Bronchial epithelial cell (primary cell): ENCODE measurements around the gene CYP46A1. TPM values are rescaled to one million over a fixed set of nuclear protein-coding genes. Genes with fewer than 3 reads are reported as not detected.

Source experiments
- DNase-seq: peaks from one replicate; pipeline ENCODE4 v3.0.0-alpha.2; 2010; ENCODE audit warnings: low read depth
- FAIRE-seq: peaks from 2 replicates; lab custom pipeline; 2011; peaks lifted over from hg19 to GRCh38; lab: Jason Lieb, UNC
- H3K27me3 ChIP-seq: 2 replicates; pipeline ENCODE4 v1.5.1; 2011; ENCODE audit warnings: low read length; ENCODE audit not compliant: control insufficient read depth, insufficient read depth
- H3K36me3 ChIP-seq: 2 replicates; pipeline ENCODE4 v1.5.1; 2011; ENCODE audit warnings: low read length; ENCODE audit not compliant: control insufficient read depth, insufficient read depth
- H3K4me3 ChIP-seq: 2 replicates; pipeline ENCODE4 v1.5.1; 2011; ENCODE audit warnings: mild to moderate bottlenecking, low read depth, low read length, control low read depth
- total RNA-seq: library from RNA; depleted of rRNA; stranded (reverse); fragments of >200 nt; gene quantifications from 2 replicates; pipeline ENCODE4 v1.2.1, GENCODE V29; 2014
- TF ChIP-seq, protein P1 (sequence below): IDR thresholded peaks from 2 replicates; pipeline ENCODE4 v1.5.1; 2011; ENCODE audit warnings: mild to moderate bottlenecking, moderate library complexity, low read length, control low read depth, inconsistent platforms; ENCODE audit not compliant: insufficient read depth, severe bottlenecking

The CYP46A1 gene
- total RNA-seq, 1 donor from 2014 or later: not detected

DNA sequence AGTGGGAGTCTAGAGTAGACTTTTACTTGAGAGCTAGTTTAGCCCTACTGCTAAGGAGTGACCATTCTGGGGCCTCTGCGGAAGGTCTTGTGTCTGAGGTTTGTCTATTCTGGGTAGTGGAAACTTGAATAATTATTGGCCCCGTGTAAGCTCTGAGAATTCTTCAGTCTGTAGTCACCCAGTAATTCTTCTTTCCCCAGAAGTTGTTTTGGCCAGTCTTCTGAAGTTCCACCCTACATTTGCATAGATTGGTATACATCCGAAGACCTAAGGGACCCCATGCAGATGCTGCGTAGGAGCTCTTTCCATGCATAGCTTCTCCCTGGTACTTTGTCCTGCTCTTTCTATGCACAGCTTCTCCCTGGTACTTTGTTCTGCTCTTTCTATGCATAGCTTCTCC lies 12.8 kb downstream of the CYP46A1 start:
- DNase-seq (no peak), FAIRE-seq (no peak)
- TF ChIP-seq, protein P1, sequence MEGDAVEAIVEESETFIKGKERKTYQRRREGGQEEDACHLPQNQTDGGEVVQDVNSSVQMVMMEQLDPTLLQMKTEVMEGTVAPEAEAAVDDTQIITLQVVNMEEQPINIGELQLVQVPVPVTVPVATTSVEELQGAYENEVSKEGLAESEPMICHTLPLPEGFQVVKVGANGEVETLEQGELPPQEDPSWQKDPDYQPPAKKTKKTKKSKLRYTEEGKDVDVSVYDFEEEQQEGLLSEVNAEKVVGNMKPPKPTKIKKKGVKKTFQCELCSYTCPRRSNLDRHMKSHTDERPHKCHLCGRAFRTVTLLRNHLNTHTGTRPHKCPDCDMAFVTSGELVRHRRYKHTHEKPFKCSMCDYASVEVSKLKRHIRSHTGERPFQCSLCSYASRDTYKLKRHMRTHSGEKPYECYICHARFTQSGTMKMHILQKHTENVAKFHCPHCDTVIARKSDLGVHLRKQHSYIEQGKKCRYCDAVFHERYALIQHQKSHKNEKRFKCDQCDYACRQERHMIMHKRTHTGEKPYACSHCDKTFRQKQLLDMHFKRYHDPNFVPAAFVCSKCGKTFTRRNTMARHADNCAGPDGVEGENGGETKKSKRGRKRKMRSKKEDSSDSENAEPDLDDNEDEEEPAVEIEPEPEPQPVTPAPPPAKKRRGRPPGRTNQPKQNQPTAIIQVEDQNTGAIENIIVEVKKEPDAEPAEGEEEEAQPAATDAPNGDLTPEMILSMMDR: no peak
- no peaks in the 10 kb centered on the region for H3K27me3 ChIP-seq
- H3K36me3 ChIP-seq: no peaks in the 10 kb centered on the region
- H3K4me3 ChIP-seq: no peak overlapping the region

DNA sequence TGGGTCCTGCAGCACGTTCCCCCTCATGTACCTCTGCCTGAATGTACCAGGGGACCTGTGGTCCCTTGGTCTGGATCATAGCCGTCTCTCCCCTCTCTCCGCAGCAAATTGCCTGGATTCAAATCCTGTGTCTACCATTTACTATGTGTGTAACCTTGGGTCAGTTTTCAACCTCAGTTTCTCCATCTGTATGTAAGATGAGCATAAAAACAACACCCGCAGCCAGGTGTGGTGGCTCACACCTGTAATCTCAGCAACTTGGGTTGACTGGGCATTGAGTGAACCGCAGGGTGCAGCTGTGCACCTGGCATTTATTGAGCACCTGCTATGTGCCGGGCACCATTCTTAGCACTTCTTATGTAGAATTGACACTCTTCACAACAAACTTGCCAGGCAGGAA lies 14.1 kb downstream of the CYP46A1 start:
- DNase-seq: no peak
- no peak for FAIRE-seq
- TF ChIP-seq, protein P1: no peak
- Histone ChIP-seq H3K27me3 (no peaks in the 10 kb centered on the region), H3K4me3 (no peak overlapping the region), H3K36me3 (no peaks in the 10 kb centered on the region)

DNA sequence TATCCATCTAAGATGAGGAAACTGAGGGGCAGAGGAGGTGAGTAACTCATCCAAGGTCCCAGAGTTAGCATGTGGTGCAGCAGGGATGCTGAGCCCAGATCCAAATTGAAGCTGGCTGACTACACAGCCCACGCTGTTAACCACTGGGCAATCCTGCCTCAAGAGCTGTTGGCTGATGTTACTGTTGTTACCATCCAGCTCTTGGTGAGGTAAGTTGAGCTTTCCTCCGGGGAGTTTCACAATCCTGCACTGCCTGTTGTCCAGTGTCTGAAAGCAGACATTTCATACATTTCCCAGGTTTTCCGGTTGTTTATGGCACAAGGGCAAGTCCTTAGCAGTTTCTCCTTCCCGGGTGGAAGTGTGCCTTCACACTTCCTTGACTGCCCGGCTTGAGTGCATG lies 14.5 kb downstream of the CYP46A1 start:
- Histone ChIP-seq H3K27me3 (no peaks in the 10 kb centered on the region), H3K4me3 (no peak overlapping the region), H3K36me3 (no peaks in the 10 kb centered on the region)
- DNase-seq (no peak), FAIRE-seq (no peak)
- TF ChIP-seq, protein P1: no peak

DNA sequence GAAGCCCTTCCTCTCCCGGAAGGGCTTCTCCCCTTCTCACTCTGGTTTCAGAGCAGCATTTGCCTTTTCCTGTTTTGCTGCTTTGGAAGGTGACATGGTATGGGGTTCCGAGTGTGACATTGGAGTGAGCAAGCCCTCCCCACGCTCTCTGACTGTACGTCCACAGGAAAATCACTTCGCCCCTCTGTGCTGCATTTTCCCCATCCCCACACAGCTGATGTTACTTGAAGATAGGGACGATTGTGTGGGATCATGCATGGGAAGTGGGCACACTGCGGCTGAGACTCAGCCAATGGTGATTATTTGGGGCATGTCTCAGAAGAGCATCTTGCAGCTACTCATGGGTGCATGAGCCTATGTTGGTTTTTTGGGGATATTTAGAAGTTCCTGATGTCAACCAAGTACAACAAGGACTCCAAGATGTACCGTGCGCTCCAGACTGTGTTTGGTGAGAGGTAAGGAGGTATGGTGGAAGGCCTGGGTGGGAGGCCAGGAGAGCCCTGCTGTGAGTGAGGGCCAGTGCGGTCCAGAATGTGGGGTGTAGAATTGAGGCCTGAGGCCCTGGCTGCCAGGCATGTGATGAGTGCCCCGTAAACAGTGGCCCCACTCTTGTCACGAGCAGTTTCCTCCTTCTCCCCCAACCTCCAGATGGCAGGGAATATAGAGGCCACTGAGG lies 15.1 kb downstream of the CYP46A1 start:
- no peaks in the 10 kb centered on the region for H3K36me3 ChIP-seq
- TF ChIP-seq, protein P1: no peak
- FAIRE-seq (no peak), DNase-seq (no peak)
- no peaks in the 10 kb centered on the region for H3K27me3 ChIP-seq
- no peak overlapping the region for H3K4me3 ChIP-seq

DNA sequence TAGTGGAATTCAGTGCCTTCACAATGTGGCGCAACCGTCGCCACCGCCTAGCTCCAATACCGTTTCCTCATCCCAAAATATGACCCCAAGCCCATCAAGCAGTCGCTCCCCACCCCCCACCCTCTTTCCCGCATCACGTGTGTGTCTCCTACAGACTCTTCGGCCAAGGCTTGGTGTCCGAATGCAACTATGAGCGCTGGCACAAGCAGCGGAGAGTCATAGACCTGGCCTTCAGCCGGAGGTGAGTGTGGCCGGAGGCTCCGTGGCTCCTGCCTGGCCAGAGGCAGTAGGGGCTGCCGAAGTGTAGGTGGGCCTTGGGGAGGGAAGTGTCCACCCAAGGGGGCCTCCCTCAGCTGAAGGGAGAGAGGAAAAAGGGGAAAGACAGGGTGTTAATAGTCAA lies 15.8 kb downstream of the CYP46A1 start:
- FAIRE-seq: no peak
- Histone ChIP-seq H3K4me3 (no peak overlapping the region), H3K27me3 (no peaks in the 10 kb centered on the region), H3K36me3 (no peaks in the 10 kb centered on the region)
- no peak for DNase-seq
- TF ChIP-seq, protein P1: no peak

DNA sequence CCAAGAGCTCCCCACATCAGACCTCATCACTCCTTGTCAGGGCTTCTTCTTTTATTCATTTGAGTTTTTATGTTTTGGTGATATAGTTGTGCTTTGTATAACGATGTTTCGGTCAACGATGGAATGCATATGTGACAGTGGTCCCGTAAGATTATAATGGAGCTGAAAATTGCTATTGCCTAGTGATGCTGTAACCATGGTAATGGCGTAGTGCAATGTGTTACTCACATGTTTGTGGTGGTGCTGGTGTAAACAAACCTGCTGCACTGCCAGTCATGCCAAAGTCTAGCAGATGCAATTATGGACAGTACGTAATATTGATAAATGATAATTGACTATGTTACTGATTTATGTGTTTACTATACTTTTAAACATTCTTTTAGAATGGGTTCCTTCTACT lies 16.3 kb downstream of the CYP46A1 start:
- no peak for DNase-seq
- H3K27me3 ChIP-seq: no peaks in the 10 kb centered on the region
- no peaks in the 10 kb centered on the region for H3K36me3 ChIP-seq
- TF ChIP-seq, protein P1: no peak
- FAIRE-seq: no peak
- no peak overlapping the region for H3K4me3 ChIP-seq
